GM19239 (cell line): ENCODE data around the gene PLCL2.

ENCODE experiments used
- DNase-seq: peaks from one replicate; pipeline ENCODE4 v3.0.0; 2011; ENCODE audit warnings: low spot score; ENCODE audit not compliant: insufficient read length
- FAIRE-seq: peaks from 2 replicates; lab custom pipeline; 2011; peaks lifted over from hg19 to GRCh38; lab: Jason Lieb, UNC

PLCL2 gene

DNA sequence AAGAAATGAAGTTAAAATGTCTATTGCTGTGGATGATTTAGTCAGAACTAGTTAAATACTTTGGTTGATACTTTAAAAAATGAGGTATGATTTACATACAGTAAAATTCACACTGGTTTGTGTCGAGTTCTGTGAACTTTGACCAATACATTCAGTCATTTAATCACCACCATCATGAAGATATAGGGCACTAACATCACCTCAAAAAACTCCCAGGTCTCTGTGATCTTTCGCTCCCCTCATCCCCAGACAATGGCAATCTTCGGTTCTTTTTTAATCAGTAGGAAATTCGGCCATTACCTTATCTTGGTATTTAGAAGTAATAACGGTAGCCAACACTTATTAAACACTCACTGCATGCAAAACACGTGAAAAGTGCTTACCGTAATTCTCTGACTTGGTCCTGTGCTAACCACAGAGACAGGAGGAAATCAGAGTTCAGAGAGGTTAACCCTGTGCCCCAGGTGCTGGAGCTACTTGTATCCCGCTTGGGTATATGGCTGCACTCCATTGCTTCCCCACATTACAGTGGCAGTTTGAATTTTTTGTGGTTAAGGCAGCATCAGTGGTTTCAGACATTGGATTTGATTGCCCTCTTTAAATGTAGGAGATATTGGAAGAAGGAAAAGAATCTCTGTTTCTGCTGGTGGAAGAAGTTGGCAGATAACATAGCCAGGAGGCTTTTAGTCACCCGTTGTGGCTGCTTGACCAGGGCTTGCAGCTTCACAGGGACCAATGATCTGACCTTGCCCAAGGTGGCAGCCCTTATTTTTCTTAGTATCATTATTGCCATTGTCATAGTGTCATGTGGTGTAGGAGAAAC is 4.2 kb downstream of the PLCL2 start:
- FAIRE-seq: peak; percentile 94
- DNase-seq: no peak

DNA sequence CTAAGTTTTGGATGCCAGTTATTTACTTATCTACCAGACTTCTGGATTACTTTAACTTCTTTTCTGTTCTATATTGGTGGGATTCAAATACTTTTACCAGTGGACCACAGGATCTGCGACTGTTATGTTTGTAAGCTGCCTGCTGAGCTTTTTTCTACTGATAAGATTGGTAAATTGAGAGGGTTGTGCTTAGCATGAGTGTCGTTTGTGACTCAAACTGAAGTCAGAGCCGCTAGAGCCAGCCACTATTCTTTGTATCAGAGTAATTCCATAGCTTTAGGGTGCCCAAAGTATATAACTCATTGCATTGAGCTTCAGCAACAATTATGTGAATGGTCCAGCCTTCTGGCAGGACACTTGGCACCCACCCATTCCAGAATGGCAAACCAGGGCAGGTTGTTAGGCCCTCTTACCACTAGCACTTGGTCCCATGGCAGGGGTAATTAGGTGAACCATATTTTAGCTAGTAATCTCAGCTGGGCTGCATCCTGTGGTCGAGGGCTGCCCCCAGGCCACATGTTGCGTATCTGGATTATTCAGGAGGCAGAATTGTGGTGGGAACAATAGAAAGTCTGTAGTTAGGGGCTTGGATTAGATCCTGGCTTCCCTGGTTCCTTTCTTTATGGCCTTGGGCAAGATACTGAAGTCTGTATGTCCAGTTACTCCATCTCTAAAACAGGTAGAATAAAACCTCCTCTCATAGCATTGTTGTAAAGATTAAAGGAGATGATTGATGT is 6.0 kb downstream of the PLCL2 start:
- no peak for FAIRE-seq
- no peak for DNase-seq

DNA sequence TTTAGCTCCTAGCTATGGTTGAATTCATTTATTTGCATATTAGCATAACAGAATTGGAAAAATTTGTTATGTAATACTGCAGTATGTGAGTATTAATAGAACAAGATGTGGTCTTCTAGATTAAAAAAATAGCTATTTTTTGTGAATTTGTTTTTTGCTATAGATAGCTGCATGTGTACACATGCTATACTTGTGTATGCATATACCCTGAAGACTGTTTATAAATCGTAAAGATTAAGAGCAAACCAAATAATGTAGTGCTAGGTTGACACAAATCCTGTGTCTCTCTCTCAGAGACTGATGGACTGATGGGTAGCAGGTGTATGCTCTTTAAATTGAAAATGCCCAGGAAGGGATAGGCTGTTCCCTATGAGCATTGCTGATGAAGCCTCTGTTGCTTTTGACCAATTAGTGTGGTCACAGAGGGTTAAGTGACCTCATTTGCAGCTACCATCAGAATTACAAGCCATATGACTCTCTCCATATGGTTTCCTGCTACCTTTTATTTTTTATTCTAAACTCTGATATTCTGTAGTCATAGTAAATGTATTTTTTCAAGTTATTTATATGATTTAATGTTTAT is 9.0 kb downstream of the PLCL2 start:
- no peak for FAIRE-seq
- no peak for DNase-seq

DNA sequence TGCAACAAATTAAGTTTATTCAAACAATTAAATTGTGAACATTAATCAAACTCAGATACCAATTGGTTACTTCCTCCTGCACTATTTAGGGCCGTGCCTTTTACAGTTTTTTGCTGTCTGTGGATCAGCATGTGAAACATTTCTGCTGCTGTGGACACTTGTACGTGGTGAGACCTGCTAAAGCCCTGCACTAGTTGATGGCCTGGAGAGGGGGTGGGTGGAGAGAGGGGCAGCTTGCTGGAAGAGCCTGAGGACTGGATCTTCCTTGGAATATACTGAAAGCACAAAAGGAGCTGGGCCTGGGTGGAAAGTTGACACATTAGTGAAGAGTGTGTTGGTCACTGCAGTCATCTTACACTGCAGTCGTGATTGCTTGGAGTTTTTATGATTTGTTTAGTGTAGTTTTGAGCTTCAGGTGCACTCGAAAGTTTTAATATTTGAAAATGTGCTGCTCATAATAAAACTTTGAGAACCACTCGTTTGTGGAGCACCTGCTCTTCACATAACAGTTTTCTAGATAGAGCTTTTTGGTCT is 11.4 kb downstream of the PLCL2 start:
- FAIRE-seq: peak; percentile 35
- no peak for DNase-seq

DNA sequence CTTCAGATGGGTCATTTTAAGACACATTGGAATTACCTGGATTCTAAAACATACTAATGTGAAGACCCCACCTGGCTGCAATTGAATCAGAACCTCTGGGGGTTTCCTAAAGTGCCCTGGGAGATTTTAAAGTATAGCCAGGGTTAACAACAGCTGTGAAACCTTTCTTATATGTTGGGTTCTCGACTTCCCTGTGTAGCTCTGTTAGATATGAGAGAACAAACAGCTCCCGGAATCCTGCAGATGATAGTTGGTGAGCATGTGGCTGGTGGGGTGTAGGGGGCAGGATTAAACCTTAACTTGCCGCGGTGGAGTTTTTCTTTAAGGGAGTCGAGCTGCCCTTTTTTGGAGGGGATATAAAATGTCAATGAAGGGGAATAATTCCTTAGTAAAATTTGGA is 12.1 kb downstream of the PLCL2 start:
- DNase-seq (no peak), FAIRE-seq (peak; percentile 72)

DNA sequence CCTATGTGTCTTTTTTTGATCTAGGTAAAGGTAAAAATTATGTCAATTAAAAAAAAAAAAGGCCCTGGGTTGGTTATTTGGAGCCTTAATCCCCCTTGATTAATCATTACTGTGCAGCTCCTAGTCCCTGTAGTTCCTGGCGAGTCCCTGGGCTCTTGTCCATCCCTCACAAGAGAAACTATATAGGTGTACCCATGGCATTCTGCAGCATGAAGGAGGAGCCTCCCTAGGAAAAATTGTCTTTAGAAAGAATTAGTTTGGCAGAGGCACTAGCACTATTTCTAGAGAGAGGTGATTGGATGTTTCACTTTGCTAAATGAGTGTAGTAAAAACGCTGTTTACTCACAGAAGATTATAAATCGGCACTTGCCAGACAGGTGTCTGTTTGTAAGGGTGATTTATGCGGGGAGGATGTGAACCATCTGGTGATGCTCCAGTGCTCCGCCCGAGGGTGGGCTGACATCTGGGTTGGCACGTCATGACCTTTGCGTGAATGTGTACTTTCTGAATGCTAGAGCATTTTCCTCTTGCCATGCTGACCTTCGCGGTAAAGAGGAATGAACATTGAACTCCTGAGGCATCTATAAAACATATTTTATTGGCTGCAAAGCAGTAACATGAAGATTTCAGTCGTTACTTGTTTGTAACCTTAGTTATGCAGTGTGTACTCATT is 12.6 kb downstream of the PLCL2 start:
- FAIRE-seq (peak; percentile 33), DNase-seq (no peak)

DNA sequence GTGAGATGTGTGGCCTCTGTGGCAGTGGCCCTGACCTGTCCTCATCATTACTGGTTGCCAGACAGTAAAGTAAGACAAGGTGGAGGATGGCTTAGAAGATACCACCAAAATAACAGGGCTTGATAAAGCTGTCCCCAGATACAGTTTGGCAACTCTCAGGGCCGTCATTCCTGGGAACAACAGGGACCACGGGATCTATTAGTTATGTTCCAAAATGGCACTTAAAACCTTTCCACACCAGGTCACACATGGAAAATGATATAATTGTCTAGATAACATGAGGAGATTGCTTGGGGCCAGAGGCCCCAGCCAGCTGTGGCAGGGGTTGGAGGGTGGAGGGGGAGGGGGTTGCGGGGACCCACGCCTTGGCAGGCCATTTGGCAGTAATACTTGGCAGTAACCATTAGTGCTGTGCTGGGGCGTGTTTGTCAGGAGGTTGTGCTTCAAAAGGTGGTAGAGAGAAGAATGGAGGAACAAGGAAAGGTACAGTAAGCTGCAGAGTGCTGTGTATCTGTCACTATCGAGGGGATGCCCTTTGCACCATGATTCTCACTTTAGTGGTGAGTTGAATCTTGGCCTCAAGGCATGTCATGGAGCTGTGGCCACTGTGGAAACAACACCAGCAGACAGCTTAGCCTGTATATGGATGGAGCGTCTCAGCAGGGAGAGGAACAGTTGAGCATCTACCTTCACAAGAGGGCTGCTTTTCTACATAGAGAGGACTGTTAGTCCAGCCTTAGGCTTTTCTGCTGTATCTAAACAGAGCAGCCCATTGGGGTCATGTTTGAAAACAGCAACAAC is 14.0 kb downstream of the PLCL2 start:
- FAIRE-seq (no peak), DNase-seq (no peak)

DNA sequence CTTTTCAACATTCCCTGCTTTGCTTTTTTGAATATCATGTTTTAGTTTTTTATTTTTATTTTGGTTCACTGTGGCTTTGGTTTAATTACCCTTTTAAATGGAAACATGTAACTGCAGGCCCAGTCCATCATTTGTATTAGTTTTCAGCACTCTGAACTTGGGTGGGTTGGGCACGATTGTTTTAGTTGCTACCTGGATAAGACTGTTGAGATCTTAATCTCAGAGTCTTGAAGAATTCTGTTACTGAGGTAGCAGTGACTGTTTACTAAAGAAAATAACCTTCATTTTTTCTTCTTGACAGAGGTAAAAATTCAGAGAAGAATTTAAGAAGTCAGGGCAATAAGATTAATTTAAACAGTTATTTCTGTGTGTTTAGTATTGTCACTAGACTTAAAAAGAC is 15.2 kb downstream of the PLCL2 start:
- DNase-seq (no peak), FAIRE-seq (no peak)

DNA sequence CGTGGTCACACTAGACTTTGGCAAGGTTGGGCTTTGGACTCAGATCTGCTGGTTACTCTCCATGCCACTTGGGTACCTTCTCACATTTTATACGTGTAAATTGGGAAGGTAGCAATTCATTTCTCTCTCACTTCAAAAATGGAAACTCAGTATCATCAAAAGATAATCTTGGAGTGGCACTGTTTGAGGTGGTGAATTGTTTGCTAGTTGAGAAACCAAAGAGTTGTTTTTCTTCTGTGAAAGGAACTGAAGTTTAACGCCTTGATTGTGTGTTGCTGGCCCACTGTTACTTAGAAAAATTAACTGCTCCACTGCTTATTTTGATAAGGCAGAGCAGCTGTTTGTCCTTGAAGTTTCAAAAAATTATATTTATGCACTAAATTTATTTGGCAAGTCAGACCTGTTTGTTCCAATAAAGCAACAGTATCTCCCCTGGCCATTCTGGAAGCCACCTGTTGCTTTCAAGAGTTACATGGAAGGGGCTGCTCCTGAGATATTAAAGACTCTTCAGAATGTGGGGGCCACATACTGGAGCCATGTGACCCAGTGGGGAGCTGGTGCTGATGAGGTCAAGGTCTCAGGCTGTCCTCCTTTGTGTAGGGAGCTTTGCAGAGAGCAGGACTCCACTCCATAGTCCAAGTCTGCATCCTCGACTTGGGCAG is 16.2 kb downstream of the PLCL2 start:
- FAIRE-seq (no peak), DNase-seq (no peak)

DNA sequence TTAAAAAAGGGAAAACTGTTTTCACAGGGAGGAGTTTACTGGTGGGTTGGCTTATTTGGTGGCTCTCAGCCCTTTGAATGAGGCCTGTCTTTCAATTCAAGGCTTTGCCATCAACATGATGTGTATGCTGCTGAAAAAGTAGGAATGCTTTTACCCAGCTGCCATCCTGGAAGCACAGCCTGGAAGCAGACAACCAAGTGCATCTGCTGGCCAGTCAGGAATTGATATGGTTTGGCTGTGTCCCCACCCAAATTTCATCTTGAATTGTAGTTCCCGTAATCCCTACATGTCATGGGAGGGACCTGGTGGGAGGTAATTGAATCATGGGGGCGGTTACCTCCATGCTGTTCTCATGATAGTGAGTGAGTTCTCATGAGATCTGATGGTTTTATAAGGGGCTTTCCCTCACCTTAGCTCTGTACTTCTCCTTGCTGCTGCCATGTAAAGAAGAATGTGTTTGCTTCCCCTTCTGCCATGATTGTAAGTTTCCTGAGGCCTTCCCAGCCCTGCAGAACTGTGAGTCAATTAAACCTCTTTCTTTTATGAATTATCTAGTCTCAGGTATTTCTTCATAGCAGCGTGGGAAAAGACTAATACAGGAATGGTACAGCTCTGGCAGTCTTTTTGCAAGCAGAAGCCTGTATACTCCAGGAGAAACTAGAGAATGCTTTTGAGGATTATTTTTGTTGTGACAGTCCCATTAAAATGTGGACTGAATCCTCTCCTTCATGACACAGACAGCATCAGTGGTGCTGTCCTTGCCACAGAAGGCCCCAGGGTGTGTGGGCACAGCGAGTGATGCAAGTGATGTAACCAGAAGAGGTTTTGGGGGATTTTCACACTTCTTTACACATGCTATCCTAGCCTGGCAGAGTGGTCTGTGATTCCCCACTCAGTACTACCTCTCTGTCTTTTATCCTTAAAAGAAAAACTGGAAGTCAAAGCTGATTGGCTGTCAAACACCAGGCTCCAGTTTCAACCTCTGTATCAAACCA is 20.0 kb downstream of the PLCL2 start:
- DNase-seq: no peak
- no peak for FAIRE-seq

DNA sequence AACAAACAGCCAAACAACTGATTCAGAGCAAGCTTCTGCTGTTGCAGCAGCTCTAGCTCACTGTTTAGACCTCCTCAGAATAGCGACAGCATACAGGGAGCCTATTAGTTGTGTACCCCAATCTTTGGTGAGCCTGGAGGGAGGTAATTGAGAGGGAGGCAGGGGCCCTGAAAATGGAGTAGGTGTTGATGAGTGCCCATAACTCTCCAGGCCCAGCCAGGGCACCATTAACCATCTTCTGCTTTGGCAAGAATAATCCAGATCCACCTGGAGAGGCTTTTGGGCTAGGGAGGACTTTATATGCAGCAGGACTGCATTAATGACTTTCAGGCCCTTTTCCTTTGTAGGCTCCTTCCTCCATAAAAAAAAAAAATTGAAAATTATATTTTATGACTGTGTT is 20.9 kb downstream of the PLCL2 start:
- no peak for FAIRE-seq

DNA sequence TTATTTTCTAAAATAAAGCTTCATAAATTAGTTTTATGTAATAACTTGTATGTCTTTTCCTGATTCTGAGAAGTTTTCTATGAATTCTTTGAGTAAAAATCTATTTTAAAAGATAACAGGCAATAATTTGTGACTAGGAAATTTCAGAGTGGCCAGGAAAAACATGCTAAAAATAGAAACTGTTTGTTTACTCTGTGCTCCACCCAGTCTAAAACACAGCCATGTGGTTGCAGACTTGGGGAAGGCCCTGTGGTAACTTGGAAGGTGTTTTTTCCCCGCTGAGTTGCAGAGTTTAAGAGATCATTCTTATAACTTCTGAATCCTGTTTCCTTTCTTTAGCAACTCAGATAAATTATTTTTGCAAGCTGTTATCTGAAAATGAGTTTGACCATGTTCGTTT is 21.9 kb downstream of the PLCL2 start:
- no peak for DNase-seq
- FAIRE-seq: no peak

More for the DNA sequence above, 20.9 kb downstream of the PLCL2 start:
- no peak for DNase-seq

DNA sequence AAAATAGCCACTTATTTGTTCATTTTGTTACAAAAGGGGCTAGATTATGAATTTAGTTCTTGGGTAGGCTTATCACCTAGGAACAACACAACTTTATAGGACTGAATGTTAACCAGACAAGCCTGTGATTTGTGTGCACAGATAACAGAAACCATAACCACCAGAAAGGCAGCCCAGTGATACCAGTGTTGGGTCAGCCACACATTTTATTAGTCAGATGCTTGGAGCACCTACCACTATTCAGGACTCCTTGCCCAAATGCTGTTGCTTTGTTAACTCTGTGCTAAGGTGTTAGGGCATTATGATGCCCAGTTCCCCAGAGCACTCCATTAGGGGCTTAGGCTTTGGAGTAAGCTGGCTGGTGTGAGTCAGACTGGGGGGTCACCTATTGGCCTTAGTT is 22.5 kb downstream of the PLCL2 start:
- peak; percentile 89 for FAIRE-seq

DNA sequence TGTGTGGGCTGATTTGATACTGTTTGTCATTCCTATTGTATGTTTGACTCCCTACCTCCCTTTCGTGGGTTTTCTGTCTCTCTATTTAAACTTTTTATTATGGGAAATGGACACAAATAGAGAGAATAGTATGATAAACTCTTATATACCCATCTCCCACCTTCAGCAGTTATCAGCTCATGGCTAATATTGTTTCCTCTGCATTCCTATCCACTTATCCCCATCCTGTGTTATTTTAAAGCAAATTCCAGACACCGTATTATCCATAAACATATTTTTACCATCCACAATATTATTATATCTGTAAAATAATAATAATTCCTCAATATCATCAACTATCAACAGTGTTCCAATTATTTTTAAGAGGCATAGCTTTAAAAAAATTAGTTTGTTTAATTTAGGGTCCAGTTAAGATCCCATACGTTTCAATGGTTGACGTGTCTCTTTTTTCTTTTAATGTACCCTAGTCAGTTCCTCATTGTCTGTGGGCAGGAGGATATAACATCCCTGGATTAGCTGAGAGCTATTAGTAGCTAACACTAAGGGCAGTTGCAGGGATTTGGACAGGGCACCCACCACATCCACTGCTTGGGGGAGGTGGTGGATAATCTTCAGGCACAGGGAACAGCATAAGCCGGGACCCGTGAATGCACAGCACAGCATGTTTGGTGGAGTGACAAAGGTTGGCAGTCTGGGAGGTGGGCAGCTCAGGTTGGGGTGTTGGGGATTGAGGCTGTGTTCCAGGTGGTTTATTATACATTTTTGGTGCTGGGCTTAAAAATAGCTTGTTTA is 23.5 kb downstream of the PLCL2 start:
- FAIRE-seq: no peak
- DNase-seq: no peak

More for the DNA sequence above, 22.5 kb downstream of the PLCL2 start:
- no peak for DNase-seq

DNA sequence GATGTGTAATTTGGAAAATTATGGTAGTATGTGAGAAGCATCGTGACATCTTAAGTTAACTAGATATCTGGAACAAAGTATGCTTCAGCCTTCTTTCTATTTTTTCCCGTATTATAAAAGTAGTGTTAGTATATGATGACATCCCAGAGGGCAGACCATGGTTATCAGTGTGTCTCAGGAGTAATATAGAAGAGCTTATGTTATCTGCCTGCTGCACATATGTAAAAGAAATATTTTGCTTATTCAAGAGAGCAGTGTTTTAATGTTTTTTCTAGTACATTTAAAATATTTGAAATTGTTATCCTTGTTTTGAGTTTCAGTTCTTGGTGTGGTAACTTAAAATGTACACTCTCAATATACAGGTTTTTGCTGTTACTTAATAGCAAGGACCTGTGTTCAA is 24.1 kb downstream of the PLCL2 start:
- FAIRE-seq (no peak), DNase-seq (no peak)

DNA sequence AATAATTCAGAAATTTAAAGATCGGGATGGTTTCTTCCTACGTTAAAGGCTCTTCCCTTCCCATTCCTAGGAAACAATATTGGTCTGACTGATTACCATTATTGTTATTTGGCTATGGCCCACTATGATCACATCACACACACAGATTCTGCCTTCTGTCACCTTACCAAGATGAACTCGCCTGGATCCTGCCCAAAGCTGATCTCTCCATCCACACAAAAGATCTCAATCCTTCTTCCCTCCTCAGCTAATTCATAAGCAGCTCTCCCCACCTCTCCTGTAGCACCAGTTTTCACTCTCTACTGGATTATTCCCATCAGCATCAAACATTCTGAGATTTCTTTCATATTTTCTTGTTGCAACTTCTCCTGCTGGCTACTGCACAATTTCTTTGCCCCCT is 25.0 kb downstream of the PLCL2 start:
- FAIRE-seq (no peak), DNase-seq (no peak)

DNA sequence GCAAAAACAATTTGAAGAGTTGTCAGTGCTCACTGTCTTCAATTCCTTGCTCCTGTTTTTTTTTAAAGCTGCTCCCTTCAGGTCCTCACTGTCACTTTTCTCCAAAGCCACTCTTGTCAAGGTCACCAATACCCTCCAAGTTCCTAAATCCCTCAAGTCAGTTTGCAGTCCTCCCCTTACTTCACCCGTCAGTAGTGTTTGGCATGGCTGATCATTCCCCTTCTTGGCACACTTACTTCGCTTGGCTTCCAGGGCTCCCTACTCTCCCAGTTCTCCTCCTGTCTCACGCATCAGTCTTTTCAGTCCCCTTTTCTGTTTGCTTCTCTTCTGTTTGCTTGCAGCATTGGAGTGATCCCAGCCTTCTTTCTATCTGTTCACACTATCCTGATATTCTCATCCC is 25.5 kb downstream of the PLCL2 start:
- DNase-seq: no peak
- no peak for FAIRE-seq
